ENCODE measurements around the gene HSPG2. TPM values are rescaled to one million over a fixed set of nuclear protein-coding genes. Genes with fewer than 3 reads are reported as not detected.

HSPG2 gene
- total RNA-seq, 2 experiments from 2014 or later, result 1.6 to 4.7 TPM

- intact Hi-C loops (cut with micrococcal nuclease; ENCODE audit: unreplicated experiment), result no loop called here
- Histone ChIP-seq H3K27ac (ENCODE audit: low read depth, low read length, poor library complexity, severe bottlenecking) (no peak overlapping the region), H4K20me1 (ENCODE audit: insufficient read depth, low read length) (no peaks in the 10 kb centered on the region), H3K36me3 (ENCODE audit: insufficient read depth, low read length) (no peaks in the 10 kb centered on the region), H3K79me2 (ENCODE audit: insufficient read depth, low read depth, low read length) (no peaks in the 10 kb centered on the region), H3K4me1 (ENCODE audit: insufficient read depth, low read length, poor library complexity, severe bottlenecking) (peaks cover 8% of the 10 kb centered on the region), H3K4me3 (ENCODE audit: low read depth, low read length, poor library complexity, severe bottlenecking) (no peak overlapping the region), H3K9me2 (ENCODE audit: insufficient read depth, low read length) (no peaks in the 10 kb centered on the region), H2AFZ (ENCODE audit: low read length) (no peak overlapping the region), H3K9me3 (ENCODE audit: low read length) (no peaks in the 10 kb centered on the region), H3K4me2 (ENCODE audit: low read length) (no peak overlapping the region)
- ChIA-PET POLR2A (no interaction called here), CTCF (ENCODE audit: unreplicated experiment) (no interaction called here)
- no peak for DNase-seq (ENCODE audit: low spot score)
- TF ChIP-seq CTCF (conservative IDR thresholded peaks at IDR 0.05; ENCODE audit: low read length) (no peak), EZH2phosphoT487 (IDR thresholded peaks at IDR 0.05; ENCODE audit: borderline replicate concordance, low read depth, low read length) (no peak)
- no TSS peak for BruUV-seq (replicated peaks)
Observed at GRCh38 chr1:21873761-21874160, 63.3 kb downstream of the HSPG2 start.

- H3K9me3 ChIP-seq (ENCODE audit: low read length), result no peaks in the 10 kb centered on the region
- TF ChIP-seq CTCF (conservative IDR thresholded peaks at IDR 0.05; ENCODE audit: low read length) (no peak), EZH2phosphoT487 (IDR thresholded peaks at IDR 0.05; ENCODE audit: borderline replicate concordance, low read depth, low read length) (no peak)
- H3K4me1 ChIP-seq (ENCODE audit: insufficient read depth, low read length, poor library complexity, severe bottlenecking), result peaks cover 8% of the 10 kb centered on the region
- H3K27ac ChIP-seq (ENCODE audit: low read depth, low read length, poor library complexity, severe bottlenecking), result no peak overlapping the region
- ChIA-PET CTCF (ENCODE audit: unreplicated experiment) (no interaction called here), POLR2A (no interaction called here)
- no peaks in the 10 kb centered on the region for H3K36me3 ChIP-seq (ENCODE audit: insufficient read depth, low read length)
- no peak overlapping the region for H3K4me2 ChIP-seq (ENCODE audit: low read length)
- H3K9me2 ChIP-seq (ENCODE audit: insufficient read depth, low read length), result no peaks in the 10 kb centered on the region
- H3K4me3 ChIP-seq (ENCODE audit: low read depth, low read length, poor library complexity, severe bottlenecking), result no peak overlapping the region
- no peak overlapping the region for H2AFZ ChIP-seq (ENCODE audit: low read length)
- no peaks in the 10 kb centered on the region for H3K79me2 ChIP-seq (ENCODE audit: insufficient read depth, low read depth, low read length)
- no TSS peak for BruUV-seq (replicated peaks)
- intact Hi-C loops (cut with micrococcal nuclease; ENCODE audit: unreplicated experiment), result no loop called here
- no peak for DNase-seq (ENCODE audit: low spot score)
- no peaks in the 10 kb centered on the region for H4K20me1 ChIP-seq (ENCODE audit: insufficient read depth, low read length)
Observed at GRCh38 chr1:21873174-21873573, 63.9 kb downstream of the HSPG2 start.

- H4K20me1 ChIP-seq (ENCODE audit: insufficient read depth, low read length), result no peaks in the 10 kb centered on the region
- no peak overlapping the region for H3K27ac ChIP-seq (ENCODE audit: low read depth, low read length, poor library complexity, severe bottlenecking)
- no peaks in the 10 kb centered on the region for H3K9me2 ChIP-seq (ENCODE audit: insufficient read depth, low read length)
- no peaks in the 10 kb centered on the region for H3K79me2 ChIP-seq (ENCODE audit: insufficient read depth, low read depth, low read length)
- no peak overlapping the region for H3K4me3 ChIP-seq (ENCODE audit: low read depth, low read length, poor library complexity, severe bottlenecking)
- DNase-seq (ENCODE audit: low spot score), result no peak
- peaks cover 11% of the 10 kb centered on the region for H3K4me1 ChIP-seq (ENCODE audit: insufficient read depth, low read length, poor library complexity, severe bottlenecking)
- no peaks in the 10 kb centered on the region for H3K9me3 ChIP-seq (ENCODE audit: low read length)
- TF ChIP-seq EZH2phosphoT487 (IDR thresholded peaks at IDR 0.05; ENCODE audit: borderline replicate concordance, low read depth, low read length), result no peak
- no peak for TF ChIP-seq CTCF (conservative IDR thresholded peaks at IDR 0.05; ENCODE audit: low read length)
- intact Hi-C loops (cut with micrococcal nuclease; ENCODE audit: unreplicated experiment), result no loop called here
- no peak overlapping the region for H3K4me2 ChIP-seq (ENCODE audit: low read length)
- ChIA-PET CTCF (ENCODE audit: unreplicated experiment) (no interaction called here), POLR2A (no interaction called here)
- no peaks in the 10 kb centered on the region for H3K36me3 ChIP-seq (ENCODE audit: insufficient read depth, low read length)
- BruUV-seq (replicated peaks), result no TSS peak
- no peak overlapping the region for H2AFZ ChIP-seq (ENCODE audit: low read length)
Observed at GRCh38 chr1:21872445-21873079, 64.5 kb downstream of the HSPG2 start.
